Mesothelial cell of epicardium (in vitro differentiated cells): ENCODE measurements around the gene GRK5. TPM values are rescaled to one million over a fixed set of nuclear protein-coding genes. Genes with fewer than 3 reads are reported as not detected.

Experiments
- DNase-seq, 2 experiments: peaks; one replicate each; pipeline ENCODE4 v3.0.0; 2021; ENCODE audit warnings: low spot score in 2 of 2; ENCODE audit not compliant: unreplicated experiment in 2 of 2
- H3K27ac Mint-ChIP-seq: 2 replicates; pipeline ENCODE4 v1.8.0; 2021; ENCODE audit warnings: mixed read lengths
- H3K27me3 Mint-ChIP-seq: 2 replicates; pipeline ENCODE4 v1.8.0; 2021; ENCODE audit warnings: low read depth, mixed read lengths
- H3K36me3 Mint-ChIP-seq: 2 replicates; pipeline ENCODE4 v1.8.0; 2021; ENCODE audit warnings: mixed read lengths
- H3K4me1 Mint-ChIP-seq: 2 replicates; pipeline ENCODE4 v1.8.0; 2021; ENCODE audit warnings: mixed read lengths
- H3K4me3 Mint-ChIP-seq: 2 replicates; pipeline ENCODE4 v1.8.0; 2021; ENCODE audit warnings: mild to moderate bottlenecking, moderate library complexity, mixed read lengths
- H3K9me3 Mint-ChIP-seq: 2 replicates; pipeline ENCODE4 v1.8.0; 2021; ENCODE audit warnings: mixed read lengths
- total RNA-seq: library from RNA; stranded (reverse); gene quantifications from 3 replicates; pipeline ENCODE4 v1.2.1, GENCODE V29; 2021
- TF ChIP-seq, protein P1 (sequence below): fragments of 200-600 bp; sonication (generic); IDR thresholded peaks from one replicate; pipeline ENCODE4 v1.5.0; 2021; ENCODE audit warnings: antibody characterized with exemption; ENCODE audit not compliant: unreplicated experiment

The GRK5 gene
- total RNA-seq, 1 donor from 2014 or later = 14.5 TPM

DNA sequence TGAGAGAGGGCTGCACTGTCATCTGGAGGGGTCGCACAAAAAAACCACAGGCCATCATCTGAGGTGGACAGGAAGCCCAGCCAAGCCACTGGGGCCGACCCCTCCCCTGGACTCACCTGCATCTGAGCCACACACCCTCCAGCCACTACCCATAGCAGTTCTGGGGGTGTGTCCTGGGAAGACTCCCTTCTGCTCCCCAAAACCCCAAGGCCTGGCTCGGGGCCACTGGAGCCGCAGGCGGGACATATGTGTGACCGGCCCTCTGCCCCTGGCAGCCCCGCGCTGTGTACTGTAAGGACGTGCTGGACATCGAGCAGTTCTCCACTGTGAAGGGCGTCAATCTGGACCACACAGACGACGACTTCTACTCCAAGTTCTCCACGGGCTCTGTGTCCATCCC lies 245.0 kb downstream of the GRK5 start:
- no peaks in the 10 kb centered on the region for H3K36me3 Mint-ChIP-seq
- H3K27me3 Mint-ChIP-seq = no peaks in the 10 kb centered on the region
- TF ChIP-seq, protein P1, sequence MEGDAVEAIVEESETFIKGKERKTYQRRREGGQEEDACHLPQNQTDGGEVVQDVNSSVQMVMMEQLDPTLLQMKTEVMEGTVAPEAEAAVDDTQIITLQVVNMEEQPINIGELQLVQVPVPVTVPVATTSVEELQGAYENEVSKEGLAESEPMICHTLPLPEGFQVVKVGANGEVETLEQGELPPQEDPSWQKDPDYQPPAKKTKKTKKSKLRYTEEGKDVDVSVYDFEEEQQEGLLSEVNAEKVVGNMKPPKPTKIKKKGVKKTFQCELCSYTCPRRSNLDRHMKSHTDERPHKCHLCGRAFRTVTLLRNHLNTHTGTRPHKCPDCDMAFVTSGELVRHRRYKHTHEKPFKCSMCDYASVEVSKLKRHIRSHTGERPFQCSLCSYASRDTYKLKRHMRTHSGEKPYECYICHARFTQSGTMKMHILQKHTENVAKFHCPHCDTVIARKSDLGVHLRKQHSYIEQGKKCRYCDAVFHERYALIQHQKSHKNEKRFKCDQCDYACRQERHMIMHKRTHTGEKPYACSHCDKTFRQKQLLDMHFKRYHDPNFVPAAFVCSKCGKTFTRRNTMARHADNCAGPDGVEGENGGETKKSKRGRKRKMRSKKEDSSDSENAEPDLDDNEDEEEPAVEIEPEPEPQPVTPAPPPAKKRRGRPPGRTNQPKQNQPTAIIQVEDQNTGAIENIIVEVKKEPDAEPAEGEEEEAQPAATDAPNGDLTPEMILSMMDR = no peak
- DNase-seq = no peak
- no peaks in the 10 kb centered on the region for H3K4me1 Mint-ChIP-seq
- no peak overlapping the region for H3K27ac Mint-ChIP-seq
- no peaks in the 10 kb centered on the region for H3K9me3 Mint-ChIP-seq
- H3K4me3 Mint-ChIP-seq = no peak overlapping the region

DNA sequence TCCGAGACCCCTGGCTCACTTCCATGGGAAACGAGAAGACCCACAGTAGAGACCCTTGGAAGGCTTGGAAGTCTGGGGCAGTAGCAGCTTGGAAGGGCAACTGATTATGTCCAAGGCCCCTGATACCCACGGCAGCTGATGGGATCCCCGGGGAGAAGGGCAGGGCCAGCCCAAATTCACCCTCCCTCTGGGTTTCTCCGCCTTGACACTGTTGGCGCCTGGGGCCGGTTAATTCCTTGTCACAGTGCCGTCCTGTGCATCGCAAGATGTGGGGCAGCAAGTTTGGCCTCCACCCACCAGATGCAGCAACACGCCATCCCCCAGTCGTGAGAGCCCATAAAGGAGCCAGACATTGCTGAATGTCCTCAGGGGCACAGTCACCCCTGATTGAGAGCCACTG lies 245.9 kb downstream of the GRK5 start:
- Mint-ChIP-seq H3K4me3 (no peak overlapping the region), H3K27ac (no peak overlapping the region), H3K9me3 (no peaks in the 10 kb centered on the region), H3K36me3 (no peaks in the 10 kb centered on the region), H3K27me3 (no peaks in the 10 kb centered on the region), H3K4me1 (no peaks in the 10 kb centered on the region)
- DNase-seq = no peak
- TF ChIP-seq, protein P1 = no peak

DNA sequence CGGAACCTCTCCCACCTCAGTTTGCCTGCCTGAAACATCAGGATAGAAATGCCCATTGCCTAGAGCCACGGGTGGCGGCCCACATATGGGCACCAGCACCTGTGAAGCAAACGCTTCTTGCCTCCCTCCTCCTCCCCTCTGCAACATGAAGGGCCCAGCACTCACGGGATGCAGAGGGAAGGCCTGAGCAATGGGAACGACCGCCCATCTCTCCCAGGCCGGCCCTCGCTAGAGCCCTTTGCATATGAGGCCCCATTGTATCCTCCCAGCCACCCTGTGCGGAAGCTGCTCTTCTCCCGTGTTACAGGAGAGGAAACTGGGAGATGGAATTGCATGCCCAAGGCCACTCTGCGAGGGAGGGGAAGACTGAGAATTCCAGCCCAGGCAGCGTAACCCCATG lies 246.9 kb downstream of the GRK5 start:
- no peak for DNase-seq
- TF ChIP-seq, protein P1 = no peak
- H3K27ac Mint-ChIP-seq = no peak overlapping the region
- H3K9me3 Mint-ChIP-seq = no peaks in the 10 kb centered on the region
- H3K4me3 Mint-ChIP-seq = no peak overlapping the region
- no peaks in the 10 kb centered on the region for H3K36me3 Mint-ChIP-seq
- H3K4me1 Mint-ChIP-seq = no peaks in the 10 kb centered on the region
- no peaks in the 10 kb centered on the region for H3K27me3 Mint-ChIP-seq

DNA sequence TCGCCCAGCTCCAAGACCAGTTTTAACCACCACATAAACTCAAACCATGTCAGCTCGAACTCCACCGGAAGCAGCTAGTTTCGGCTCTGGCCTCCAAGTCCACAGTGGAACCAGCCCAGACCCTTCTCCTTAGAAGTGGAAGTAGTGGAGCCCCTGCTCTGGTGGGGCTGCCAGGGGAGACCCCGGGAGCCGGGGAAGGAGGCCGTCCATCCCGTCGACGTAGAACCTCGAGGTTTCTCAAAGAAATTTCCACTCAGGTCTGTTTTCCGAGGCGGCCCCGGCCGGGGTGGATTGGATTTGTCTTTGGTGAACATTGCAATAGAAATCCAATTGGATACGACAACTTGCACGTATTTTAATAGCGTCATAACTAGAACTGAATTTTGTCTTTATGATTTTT lies 247.6 kb downstream of the GRK5 start:
- no peaks in the 10 kb centered on the region for H3K4me1 Mint-ChIP-seq
- no peak overlapping the region for H3K27ac Mint-ChIP-seq

DNA sequence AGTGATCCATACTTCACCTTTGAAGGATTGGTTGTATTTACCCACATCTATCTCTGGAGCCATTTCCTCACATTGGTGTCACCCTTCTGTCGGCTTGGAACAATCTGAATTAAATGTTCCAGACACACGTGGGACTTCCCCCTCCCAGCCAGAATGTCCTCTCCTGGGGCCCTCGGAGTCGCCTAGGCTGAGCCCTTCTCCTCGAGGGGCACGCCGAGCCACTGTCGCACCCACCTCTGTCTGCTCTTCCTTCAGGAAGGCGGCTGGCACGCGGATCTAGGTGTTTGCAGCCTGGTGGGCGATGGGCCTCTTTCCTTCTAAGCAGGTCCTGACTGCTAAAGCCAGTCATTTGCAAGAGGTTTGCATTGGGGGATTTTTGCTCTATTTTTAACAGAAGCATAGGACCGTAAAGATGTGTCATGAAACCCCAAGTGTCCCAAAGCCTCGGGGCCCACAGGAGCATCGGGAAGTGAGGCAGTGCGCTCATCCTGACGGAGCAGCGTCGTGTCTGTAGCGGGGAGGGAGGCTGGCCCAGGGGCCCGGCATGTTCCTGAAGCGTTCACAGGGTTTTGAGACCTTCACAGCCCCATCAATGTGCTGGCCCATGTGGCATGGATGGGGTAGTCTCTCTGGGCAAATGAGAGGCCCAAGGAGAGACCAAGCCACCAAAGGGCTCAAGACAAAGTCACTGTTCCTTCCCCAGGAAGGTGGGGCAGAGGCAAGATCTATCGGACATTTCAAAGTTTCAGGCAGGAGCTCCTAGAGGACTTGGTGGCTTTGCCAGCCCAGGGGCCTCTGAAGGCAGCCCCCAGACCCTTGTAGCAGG lies 248.5 kb downstream of the GRK5 start:
- no peak overlapping the region for H3K27ac Mint-ChIP-seq
- no peaks in the 10 kb centered on the region for H3K4me1 Mint-ChIP-seq
- no peaks in the 10 kb centered on the region for H3K27me3 Mint-ChIP-seq

More for the DNA sequence above, 247.6 kb downstream of the GRK5 start:
- TF ChIP-seq, protein P1 = no peak
- no peak overlapping the region for H3K4me3 Mint-ChIP-seq
- H3K27me3 Mint-ChIP-seq = no peaks in the 10 kb centered on the region
- no peak for DNase-seq
- H3K9me3 Mint-ChIP-seq = no peaks in the 10 kb centered on the region
- H3K36me3 Mint-ChIP-seq = no peaks in the 10 kb centered on the region

More for the DNA sequence above, 248.5 kb downstream of the GRK5 start:
- Mint-ChIP-seq H3K4me3 (no peak overlapping the region), H3K36me3 (no peaks in the 10 kb centered on the region), H3K9me3 (no peaks in the 10 kb centered on the region)
- DNase-seq = no peak
- TF ChIP-seq, protein P1 = no peak
